Prostate gland (tissue), 2 donors: Measurements from ENCODE around the gene OGFOD3.

Experiments
- CTCF ChIP-seq, 4 experiments: fragments of 200-600 bp in 2 of 4; fragments of 450-650 bp in 2 of 4; sonication (generic) in 2 of 4; IDR thresholded peaks; 1 replicate in 3 of 4; 2 replicates in 1 of 4; pipeline ENCODE4 v1.5.1; 2016 to 2019; ENCODE audit warnings: antibody characterized with exemption in 4 of 4, mild to moderate bottlenecking in 2 of 4, moderate library complexity in 2 of 4
- POLR2A ChIP-seq: fragments of 450-650 bp; IDR thresholded peaks from one replicate; pipeline ENCODE4 v1.6.1; 2016; ENCODE audit warnings: antibody characterized with exemption, mild to moderate bottlenecking
- POLR2AphosphoS5 ChIP-seq: sonication (generic); formaldehyde crosslinking; IDR thresholded peaks from one replicate; pipeline ENCODE4 v1.6.1; 2017; ENCODE audit warnings: antibody characterized with exemption

DNA sequence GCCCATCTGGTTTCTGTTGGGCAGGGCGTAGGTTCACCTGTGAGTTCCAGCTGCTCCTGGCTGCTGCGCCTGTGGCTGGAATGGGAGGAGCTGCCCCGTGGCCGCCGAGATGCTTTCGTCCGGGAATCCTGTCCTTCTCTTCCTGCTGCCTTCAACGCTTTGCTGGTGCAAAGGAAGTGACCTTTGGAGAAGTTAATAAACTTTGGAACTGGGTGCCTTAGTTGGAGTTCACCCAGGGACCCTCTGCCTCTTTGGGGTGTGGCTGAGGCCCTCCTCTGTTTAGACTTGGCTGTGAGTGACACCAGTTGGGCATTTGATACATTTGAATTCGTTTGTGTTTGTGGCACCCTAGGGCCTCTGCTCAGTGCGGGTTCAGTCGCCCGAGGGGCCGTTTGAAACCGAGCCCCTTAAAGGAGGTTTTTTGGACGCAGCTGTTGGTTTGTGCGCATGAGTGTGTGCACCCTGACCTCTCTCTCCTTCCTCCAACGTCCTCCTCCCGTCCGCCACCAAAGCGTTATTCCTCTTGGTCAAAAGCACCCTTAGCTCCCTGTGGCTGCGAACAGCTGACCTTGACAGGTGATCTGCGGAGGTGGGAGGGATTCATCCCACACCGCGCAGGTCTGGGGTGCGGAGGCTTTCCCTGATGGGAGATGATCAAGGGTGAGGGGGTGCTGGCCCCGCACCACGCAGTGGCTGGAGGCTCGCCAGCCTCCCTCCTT, 75.9 kb downstream of the OGFOD3 start:
- TF ChIP-seq CTCF (IDR thresholded peaks at IDR 0.05) (no peak), POLR2AphosphoS5 (no peak), POLR2A (no peak)
